Hepatocyte (in vitro differentiated cells): ENCODE measurements around the gene SNX1. TPM values are rescaled to one million over a fixed set of nuclear protein-coding genes. Genes with fewer than 3 reads are reported as not detected.
"Not testable (repeated sequence)": the region's sequence is repeated elsewhere in the genome, so short reads cannot be mapped to it uniquely, and the experiment has no call there.

Experiments
- DNase-seq: peaks from one replicate; pipeline ENCODE4 v3.0.0-alpha.2; 2016; ENCODE audit warnings: low spot score
- H2AFZ ChIP-seq: fragments of 200-600 bp; sonication (generic); 2 replicates; pipeline ENCODE4 v1.6.0; 2016; ENCODE audit warnings: antibody characterized with exemption, mild to moderate bottlenecking
- H3K27ac ChIP-seq: fragments of 200-600 bp; sonication (generic); 2 replicates; pipeline ENCODE4 v1.5.1; 2016; ENCODE audit warnings: mild to moderate bottlenecking
- H3K27me3 ChIP-seq: fragments of 200-600 bp; sonication (generic); 2 replicates; pipeline ENCODE4 v1.6.1; 2016
- H3K36me3 ChIP-seq: fragments of 200-600 bp; sonication (generic); replicated peaks from 2 replicates; pipeline ENCODE4 v1.5.1; 2016; ENCODE audit warnings: low read depth; ENCODE audit not compliant: insufficient read depth
- H3K4me1 ChIP-seq: fragments of 200-600 bp; sonication (generic); 2 replicates; pipeline ENCODE4 v1.5.1; 2016; ENCODE audit warnings: mild to moderate bottlenecking, moderate library complexity; ENCODE audit not compliant: insufficient read depth
- H3K4me2 ChIP-seq: fragments of 200-600 bp; sonication (generic); 2 replicates; pipeline ENCODE4 v1.6.0; 2016
- H3K4me3 ChIP-seq: fragments of 200-600 bp; sonication (generic); 2 replicates; pipeline ENCODE4 v1.5.1; 2016; ENCODE audit warnings: mild to moderate bottlenecking
- H3K79me2 ChIP-seq: fragments of 200-600 bp; sonication (generic); 2 replicates; pipeline ENCODE4 v1.6.0; 2017; ENCODE audit warnings: mild to moderate bottlenecking
- H3K9me2 ChIP-seq: fragments of 200-600 bp; sonication (generic); replicated peaks from 2 replicates; pipeline ENCODE4 v1.6.0; 2017; ENCODE audit warnings: mild to moderate bottlenecking; ENCODE audit not compliant: insufficient read depth
- H3K9me3 ChIP-seq: fragments of 200-600 bp; sonication (generic); 2 replicates; pipeline ENCODE4 v1.5.1; 2016; ENCODE audit warnings: low read depth, mild to moderate bottlenecking
- H4K20me1 ChIP-seq: fragments of 200-600 bp; sonication (generic); 2 replicates; pipeline ENCODE4 v1.6.0; 2016; ENCODE audit warnings: mild to moderate bottlenecking; ENCODE audit not compliant: insufficient read depth, poor library complexity, severe bottlenecking
- EZH2 ChIP-seq: fragments of 200-600 bp; sonication (generic); IDR thresholded peaks from 2 replicates; pipeline ENCODE4 v1.6.1; 2016; ENCODE audit warnings: antibody characterized with exemption, mild to moderate bottlenecking, borderline replicate concordance
- EZH2phosphoT487 ChIP-seq: fragments of 200-600 bp; sonication (generic); IDR thresholded peaks from one replicate; pipeline ENCODE4 v1.6.1; 2018; ENCODE audit warnings: antibody characterized with exemption, mild to moderate bottlenecking, low read depth, moderate library complexity; ENCODE audit not compliant: unreplicated experiment, severe bottlenecking
- WGBS: methylation state at CpG from one replicate; pipeline ENCODE4 v1.1.6; 2016; ENCODE audit warnings: low lambda C conversion rate; ENCODE audit errors: missing lambda C conversion rate; 5-methylcytosine and 5-hydroxymethylcytosine counted together
- polyA plus RNA-seq: library from polyadenylated mRNA; unstranded; fragments of >200 nt; fragmentation: Nextera tagmentation; extraction: Ambion mirVana; gene quantifications from 2 replicates; pipeline ENCODE4 v1.2.1, GENCODE V29; 2016
- total RNA-seq: library from RNA; depleted of rRNA; stranded (reverse); fragments of >200 nt; gene quantifications from 2 replicates; pipeline ENCODE4 v1.2.3, GENCODE V29; 2014
- TF ChIP-seq, protein P1 (sequence below): fragments of 200-600 bp; sonication (generic); IDR thresholded peaks from 2 replicates; pipeline ENCODE4 v1.5.1; 2016; ENCODE audit warnings: antibody characterized with exemption, mild to moderate bottlenecking; ENCODE audit not compliant: poor library complexity

SNX1 gene
- total and polyA plus RNA-seq, 2 experiments from 2014 or later: 64.9 to 103 TPM

DNA sequence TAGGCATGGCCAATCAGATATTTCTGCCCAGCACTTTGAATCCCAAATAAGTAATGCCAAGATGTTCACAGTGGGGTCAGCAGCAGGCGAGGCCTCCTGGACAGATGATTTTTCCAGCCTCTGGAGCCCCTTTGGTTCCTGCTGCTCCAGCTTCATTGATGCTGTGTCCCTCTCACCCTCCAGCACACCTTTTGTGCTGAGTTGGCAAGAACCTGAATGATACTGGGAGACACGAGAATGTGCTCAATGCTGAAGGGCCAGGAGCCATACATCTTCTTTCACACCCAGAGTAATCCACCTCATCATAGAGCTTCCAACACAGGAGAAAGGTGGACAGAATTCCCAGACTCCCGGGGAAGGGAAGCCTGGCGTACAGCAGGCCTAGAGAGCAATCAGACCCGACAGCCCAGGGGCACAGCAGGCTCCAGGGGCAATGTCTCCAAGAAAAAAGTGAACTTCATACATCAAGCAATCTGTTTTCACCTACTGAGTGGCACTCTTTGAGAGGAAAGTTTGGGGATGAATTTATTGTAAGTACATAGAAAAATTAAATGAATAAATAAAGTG, 42.8 kb upstream of the SNX1 start:
- no peaks in the 10 kb centered on the region for H3K36me3 ChIP-seq
- no peaks in the 10 kb centered on the region for H3K9me3 ChIP-seq
- no peaks in the 10 kb centered on the region for H3K79me2 ChIP-seq
- no peaks in the 10 kb centered on the region for H3K9me2 ChIP-seq
- TF ChIP-seq, protein P1, sequence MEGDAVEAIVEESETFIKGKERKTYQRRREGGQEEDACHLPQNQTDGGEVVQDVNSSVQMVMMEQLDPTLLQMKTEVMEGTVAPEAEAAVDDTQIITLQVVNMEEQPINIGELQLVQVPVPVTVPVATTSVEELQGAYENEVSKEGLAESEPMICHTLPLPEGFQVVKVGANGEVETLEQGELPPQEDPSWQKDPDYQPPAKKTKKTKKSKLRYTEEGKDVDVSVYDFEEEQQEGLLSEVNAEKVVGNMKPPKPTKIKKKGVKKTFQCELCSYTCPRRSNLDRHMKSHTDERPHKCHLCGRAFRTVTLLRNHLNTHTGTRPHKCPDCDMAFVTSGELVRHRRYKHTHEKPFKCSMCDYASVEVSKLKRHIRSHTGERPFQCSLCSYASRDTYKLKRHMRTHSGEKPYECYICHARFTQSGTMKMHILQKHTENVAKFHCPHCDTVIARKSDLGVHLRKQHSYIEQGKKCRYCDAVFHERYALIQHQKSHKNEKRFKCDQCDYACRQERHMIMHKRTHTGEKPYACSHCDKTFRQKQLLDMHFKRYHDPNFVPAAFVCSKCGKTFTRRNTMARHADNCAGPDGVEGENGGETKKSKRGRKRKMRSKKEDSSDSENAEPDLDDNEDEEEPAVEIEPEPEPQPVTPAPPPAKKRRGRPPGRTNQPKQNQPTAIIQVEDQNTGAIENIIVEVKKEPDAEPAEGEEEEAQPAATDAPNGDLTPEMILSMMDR: no peak
- no peak for TF ChIP-seq EZH2
- TF ChIP-seq EZH2phosphoT487: no peak
- H4K20me1 ChIP-seq: no peaks in the 10 kb centered on the region
- H3K4me3 ChIP-seq: no peak overlapping the region
- no peak overlapping the region for H3K4me2 ChIP-seq
- 81% methylated on average over 5 of the region's 5 CpGs for WGBS
- H3K27me3 ChIP-seq: no peaks in the 10 kb centered on the region
- no peak overlapping the region for H2AFZ ChIP-seq
- DNase-seq: no peak
- peaks cover 8% of the 10 kb centered on the region for H3K4me1 ChIP-seq
- H3K27ac ChIP-seq: no peak overlapping the region

DNA sequence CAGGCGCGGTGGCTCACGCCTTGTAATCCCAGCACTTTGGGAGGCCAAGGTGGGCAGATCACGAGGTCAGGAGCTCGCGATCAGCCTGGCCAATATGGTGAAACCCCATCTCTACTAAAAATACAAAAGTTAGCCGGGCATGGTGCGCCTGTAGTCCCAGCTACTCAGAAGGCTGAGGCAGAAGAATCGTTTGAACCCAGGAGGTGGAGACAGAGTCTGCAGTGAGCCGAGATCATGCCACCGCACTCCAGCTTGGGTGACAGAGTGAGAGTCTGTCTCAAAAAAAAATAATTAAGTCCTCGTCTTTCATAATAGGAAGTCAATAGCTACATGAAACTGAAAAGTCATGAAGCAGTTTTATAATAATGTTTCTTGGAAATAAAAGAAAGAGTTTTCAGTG, 42.1 kb upstream of the SNX1 start:
- not testable (repeated sequence) for H3K4me2 ChIP-seq, H3K9me3 ChIP-seq, DNase-seq

DNA sequence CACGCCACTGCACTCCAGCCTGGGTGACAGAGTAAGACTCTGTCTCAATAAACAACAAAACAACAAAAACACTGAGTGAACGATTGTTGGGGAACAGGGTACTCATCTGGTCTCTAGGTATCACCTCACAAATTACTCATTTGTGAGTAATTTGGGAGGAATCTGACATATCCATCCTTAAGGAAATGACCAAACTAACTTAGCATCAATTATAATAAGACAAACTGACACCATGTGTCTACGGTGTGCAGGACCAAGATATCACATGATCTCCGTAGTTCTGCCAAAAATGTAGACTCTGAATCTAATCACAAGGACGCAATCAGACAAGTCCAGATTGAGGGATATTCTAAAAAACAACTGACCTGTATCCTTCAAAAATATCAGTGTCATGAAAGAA, 37.5 kb upstream of the SNX1 start:
- H3K79me2 ChIP-seq: no peaks in the 10 kb centered on the region
- H4K20me1 ChIP-seq: no peaks in the 10 kb centered on the region
- TF ChIP-seq EZH2 (no peak), EZH2phosphoT487 (no peak)
- TF ChIP-seq, protein P1: no peak
- H3K27me3 ChIP-seq: no peaks in the 10 kb centered on the region
- H3K27ac ChIP-seq: no peak overlapping the region
- no peaks in the 10 kb centered on the region for H3K36me3 ChIP-seq
- WGBS: 92% methylated on average over 5 of the region's 5 CpGs
- no peaks in the 10 kb centered on the region for H3K4me1 ChIP-seq
- H3K9me2 ChIP-seq: no peaks in the 10 kb centered on the region
- DNase-seq: no peak
- no peak overlapping the region for H3K4me2 ChIP-seq
- H3K4me3 ChIP-seq: no peak overlapping the region
- H3K9me3 ChIP-seq: no peaks in the 10 kb centered on the region
- no peak overlapping the region for H2AFZ ChIP-seq

More for the DNA sequence above, 42.1 kb upstream of the SNX1 start:
- not testable (repeated sequence) for H3K4me3 ChIP-seq, H3K36me3 ChIP-seq, H3K27me3 ChIP-seq, H3K79me2 ChIP-seq, H4K20me1 ChIP-seq, H3K9me2 ChIP-seq, H3K27ac ChIP-seq, H3K4me1 ChIP-seq, H2AFZ ChIP-seq
- WGBS: 96% methylated on average over 12 of the region's 12 CpGs

DNA sequence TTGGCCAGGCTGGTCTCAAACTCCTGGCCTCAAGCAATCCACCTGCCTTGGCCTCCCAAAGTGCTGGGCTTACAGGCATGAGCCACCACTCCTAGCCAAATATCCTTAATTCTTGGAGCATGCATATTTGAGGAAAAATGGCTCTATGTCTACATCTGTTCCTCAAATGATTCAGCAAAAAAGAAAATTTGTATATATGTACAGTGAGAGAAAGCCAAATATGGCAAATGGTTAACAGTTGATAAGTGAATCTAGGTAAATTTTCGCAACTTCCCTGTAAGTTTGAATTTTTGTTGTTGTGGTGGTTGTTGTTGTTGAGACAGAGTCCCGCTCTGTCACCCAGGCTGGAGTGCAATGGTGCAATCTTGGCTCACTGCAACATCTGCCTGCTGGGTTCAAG, 36.7 kb upstream of the SNX1 start:
- not testable (repeated sequence) for H3K9me2 ChIP-seq, H3K79me2 ChIP-seq, H3K27me3 ChIP-seq, H4K20me1 ChIP-seq, H3K27ac ChIP-seq, H3K4me2 ChIP-seq, H3K36me3 ChIP-seq, H3K4me3 ChIP-seq, H3K4me1 ChIP-seq, H2AFZ ChIP-seq, H3K9me3 ChIP-seq, DNase-seq
- WGBS: 100% methylated on average over 2 of the region's 2 CpGs
